Astrocyte (in vitro differentiated cells and primary cell): ENCODE data around the gene SPATA9.

Source experiments
- EZH2 ChIP-seq: IDR thresholded peaks from 2 replicates; pipeline ENCODE4 v1.6.1; 2012; ENCODE audit warnings: mild to moderate bottlenecking, low read length, inconsistent platforms; ENCODE audit not compliant: insufficient read depth
- TF ChIP-seq, protein P1 (sequence below): IDR thresholded peaks from 2 replicates; pipeline ENCODE4 v1.5.1; 2011; ENCODE audit warnings: low read depth, mild to moderate bottlenecking, inconsistent platforms, low read length, moderate library complexity; ENCODE audit not compliant: insufficient read depth

DNA sequence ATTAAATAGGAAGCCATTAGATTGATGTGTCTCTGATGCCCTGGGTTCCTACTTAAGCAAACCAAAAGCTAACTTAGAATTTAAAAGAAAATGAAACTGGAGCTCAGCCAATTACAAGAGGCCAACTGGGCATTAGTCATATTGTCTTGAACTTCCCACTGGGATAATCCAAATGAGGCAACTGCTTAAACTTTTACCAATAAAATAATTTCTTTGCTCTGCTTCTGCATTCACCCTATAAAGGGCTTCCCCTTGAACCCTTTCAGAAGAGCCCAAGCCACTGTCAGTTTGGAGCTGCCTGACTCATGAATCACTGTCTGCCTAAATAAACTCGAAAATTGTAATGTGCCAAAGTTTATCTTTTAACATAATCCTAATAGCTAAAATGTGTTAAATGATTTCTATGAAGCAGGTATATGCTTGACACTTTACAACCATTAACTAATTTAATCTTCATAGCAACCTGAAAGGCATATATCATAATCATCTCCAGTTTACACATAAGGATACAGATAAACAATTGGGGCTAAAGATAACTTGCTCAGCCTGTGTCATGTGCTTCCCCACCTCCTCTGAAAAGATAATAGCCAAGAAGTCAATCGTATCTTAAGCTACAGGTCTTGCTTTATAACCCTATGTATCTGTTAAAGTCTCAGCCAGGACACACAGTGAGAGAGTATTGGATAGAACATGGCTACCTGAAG lies 51.4 kb downstream of the SPATA9 start:
- TF ChIP-seq, protein P1, sequence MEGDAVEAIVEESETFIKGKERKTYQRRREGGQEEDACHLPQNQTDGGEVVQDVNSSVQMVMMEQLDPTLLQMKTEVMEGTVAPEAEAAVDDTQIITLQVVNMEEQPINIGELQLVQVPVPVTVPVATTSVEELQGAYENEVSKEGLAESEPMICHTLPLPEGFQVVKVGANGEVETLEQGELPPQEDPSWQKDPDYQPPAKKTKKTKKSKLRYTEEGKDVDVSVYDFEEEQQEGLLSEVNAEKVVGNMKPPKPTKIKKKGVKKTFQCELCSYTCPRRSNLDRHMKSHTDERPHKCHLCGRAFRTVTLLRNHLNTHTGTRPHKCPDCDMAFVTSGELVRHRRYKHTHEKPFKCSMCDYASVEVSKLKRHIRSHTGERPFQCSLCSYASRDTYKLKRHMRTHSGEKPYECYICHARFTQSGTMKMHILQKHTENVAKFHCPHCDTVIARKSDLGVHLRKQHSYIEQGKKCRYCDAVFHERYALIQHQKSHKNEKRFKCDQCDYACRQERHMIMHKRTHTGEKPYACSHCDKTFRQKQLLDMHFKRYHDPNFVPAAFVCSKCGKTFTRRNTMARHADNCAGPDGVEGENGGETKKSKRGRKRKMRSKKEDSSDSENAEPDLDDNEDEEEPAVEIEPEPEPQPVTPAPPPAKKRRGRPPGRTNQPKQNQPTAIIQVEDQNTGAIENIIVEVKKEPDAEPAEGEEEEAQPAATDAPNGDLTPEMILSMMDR, result no peak
- TF ChIP-seq EZH2, result no peak
